ENCODE measurements around the gene UBXN4. TPM values are rescaled to one million over a fixed set of nuclear protein-coding genes. Genes with fewer than 3 reads are reported as not detected.

UBXN4 gene
- total RNA-seq, 1 experiment from 2014 or later = 123 TPM

DNA sequence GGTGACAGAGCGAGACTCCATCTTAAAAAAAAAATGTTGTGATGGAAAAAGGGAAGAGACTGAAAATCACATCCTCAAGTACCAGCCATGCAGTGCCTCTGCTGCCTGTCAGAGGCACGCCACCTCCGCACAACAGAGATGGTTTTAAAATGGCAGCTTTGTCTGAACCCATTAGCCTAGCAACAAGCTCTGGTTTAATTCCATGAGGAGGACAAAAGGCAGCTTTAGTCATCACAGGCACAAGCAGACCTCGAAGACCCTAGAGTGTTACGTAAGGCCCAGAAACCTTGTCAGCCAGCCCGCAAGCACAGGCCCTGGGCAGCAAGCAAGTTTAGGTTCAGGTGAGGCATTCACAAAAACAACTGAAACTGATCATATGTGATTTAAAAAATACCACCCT is 84.9 kb downstream of the UBXN4 start:
- no TSS peak for BruUV-seq (replicated peaks)
- CTCF ChIA-PET = no interaction called here
- no peak for DNase-seq (ENCODE audit: low spot score)
- Histone ChIP-seq H3K36me3 (ENCODE audit: insufficient read depth, low read length, poor library complexity, severe bottlenecking) (no peaks in the 10 kb centered on the region), H3K9me3 (ENCODE audit: low read depth, low read length, poor library complexity, severe bottlenecking) (no peaks in the 10 kb centered on the region), H3K4me3 (ENCODE audit: low read depth, low read length, poor library complexity, severe bottlenecking) (no peak overlapping the region), H3K27me3 (replicated peaks; ENCODE audit: insufficient read depth, low read depth, low read length, poor library complexity) (no peaks in the 10 kb centered on the region), H3K27ac (ENCODE audit: low read depth, low read length, poor library complexity, severe bottlenecking) (no peak overlapping the region), H3K4me1 (ENCODE audit: insufficient read depth, low read length, poor library complexity, severe bottlenecking) (peaks cover 4% of the 10 kb centered on the region)
- TF ChIP-seq, protein P1, sequence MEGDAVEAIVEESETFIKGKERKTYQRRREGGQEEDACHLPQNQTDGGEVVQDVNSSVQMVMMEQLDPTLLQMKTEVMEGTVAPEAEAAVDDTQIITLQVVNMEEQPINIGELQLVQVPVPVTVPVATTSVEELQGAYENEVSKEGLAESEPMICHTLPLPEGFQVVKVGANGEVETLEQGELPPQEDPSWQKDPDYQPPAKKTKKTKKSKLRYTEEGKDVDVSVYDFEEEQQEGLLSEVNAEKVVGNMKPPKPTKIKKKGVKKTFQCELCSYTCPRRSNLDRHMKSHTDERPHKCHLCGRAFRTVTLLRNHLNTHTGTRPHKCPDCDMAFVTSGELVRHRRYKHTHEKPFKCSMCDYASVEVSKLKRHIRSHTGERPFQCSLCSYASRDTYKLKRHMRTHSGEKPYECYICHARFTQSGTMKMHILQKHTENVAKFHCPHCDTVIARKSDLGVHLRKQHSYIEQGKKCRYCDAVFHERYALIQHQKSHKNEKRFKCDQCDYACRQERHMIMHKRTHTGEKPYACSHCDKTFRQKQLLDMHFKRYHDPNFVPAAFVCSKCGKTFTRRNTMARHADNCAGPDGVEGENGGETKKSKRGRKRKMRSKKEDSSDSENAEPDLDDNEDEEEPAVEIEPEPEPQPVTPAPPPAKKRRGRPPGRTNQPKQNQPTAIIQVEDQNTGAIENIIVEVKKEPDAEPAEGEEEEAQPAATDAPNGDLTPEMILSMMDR (conservative IDR thresholded peaks at IDR 0.05; ENCODE audit: low read depth, low read length) = no peak
- no peak for TF ChIP-seq EZH2 (IDR thresholded peaks at IDR 0.05; ENCODE audit: borderline replicate concordance, low read depth, low read length, poor library complexity, severe bottlenecking)
- intact Hi-C loops (cut with micrococcal nuclease; ENCODE audit: unreplicated experiment) = no loop called here
- POLR2A ChIA-PET (ENCODE audit: low non-redundant PET) = no interaction called here

DNA sequence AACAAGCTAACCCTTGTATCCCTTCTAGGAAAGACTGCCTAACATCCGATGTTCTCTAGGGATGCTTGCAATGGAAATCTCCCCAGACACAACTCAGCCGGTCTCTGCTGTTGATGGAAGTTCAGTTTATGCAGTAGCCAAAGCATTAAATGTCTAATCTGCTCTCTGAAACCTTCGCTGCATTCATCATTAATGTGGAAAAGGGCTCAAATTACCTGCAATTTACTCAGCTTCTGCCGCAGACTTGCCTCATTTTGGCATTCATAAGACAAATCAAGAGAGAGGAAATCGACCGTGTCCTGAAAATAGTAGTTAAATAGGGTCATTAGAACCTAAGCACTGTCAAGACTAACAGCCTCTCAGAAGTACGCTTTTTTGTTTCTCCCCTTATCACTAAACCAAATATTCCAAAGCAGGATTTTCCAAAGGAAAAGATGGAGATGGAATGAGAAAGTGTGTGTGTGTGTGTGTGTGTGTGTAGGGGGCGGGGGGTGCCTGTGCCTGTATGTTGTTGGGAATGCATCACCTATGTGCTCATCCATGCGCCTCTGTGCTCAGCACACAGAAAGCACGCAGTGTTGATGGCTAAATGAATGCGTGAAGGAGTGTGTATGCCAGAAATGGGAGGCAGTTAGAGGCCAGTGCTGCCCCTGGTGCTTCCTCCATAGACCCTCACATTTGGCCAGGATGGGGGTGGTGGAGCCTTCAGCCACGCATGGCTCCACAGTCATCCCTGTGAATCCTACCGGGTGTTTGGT is 87.9 kb downstream of the UBXN4 start:
- ChIA-PET CTCF (interaction anchor here (0.6 kb wide), 1 partner anchor 11 kb away, joined by 4 read pairs; no protein-coding TSS in a partner anchor), POLR2A (ENCODE audit: low non-redundant PET) (no interaction called here)
- Histone ChIP-seq H3K27ac (ENCODE audit: low read depth, low read length, poor library complexity, severe bottlenecking) (no peak overlapping the region), H3K27me3 (replicated peaks; ENCODE audit: insufficient read depth, low read depth, low read length, poor library complexity) (no peaks in the 10 kb centered on the region), H3K4me1 (ENCODE audit: insufficient read depth, low read length, poor library complexity, severe bottlenecking) (peaks cover 4% of the 10 kb centered on the region), H3K9me3 (ENCODE audit: low read depth, low read length, poor library complexity, severe bottlenecking) (no peaks in the 10 kb centered on the region), H3K4me3 (ENCODE audit: low read depth, low read length, poor library complexity, severe bottlenecking) (no peak overlapping the region), H3K36me3 (ENCODE audit: insufficient read depth, low read length, poor library complexity, severe bottlenecking) (no peaks in the 10 kb centered on the region)
- BruUV-seq (replicated peaks) = no TSS peak
- intact Hi-C loops (cut with micrococcal nuclease; ENCODE audit: unreplicated experiment) = no loop called here
- TF ChIP-seq, protein P1 (conservative IDR thresholded peaks at IDR 0.05; ENCODE audit: low read depth, low read length) = no peak
- TF ChIP-seq EZH2 (IDR thresholded peaks at IDR 0.05; ENCODE audit: borderline replicate concordance, low read depth, low read length, poor library complexity, severe bottlenecking) = no peak
- peak; percentile 54 for DNase-seq (ENCODE audit: low spot score)

DNA sequence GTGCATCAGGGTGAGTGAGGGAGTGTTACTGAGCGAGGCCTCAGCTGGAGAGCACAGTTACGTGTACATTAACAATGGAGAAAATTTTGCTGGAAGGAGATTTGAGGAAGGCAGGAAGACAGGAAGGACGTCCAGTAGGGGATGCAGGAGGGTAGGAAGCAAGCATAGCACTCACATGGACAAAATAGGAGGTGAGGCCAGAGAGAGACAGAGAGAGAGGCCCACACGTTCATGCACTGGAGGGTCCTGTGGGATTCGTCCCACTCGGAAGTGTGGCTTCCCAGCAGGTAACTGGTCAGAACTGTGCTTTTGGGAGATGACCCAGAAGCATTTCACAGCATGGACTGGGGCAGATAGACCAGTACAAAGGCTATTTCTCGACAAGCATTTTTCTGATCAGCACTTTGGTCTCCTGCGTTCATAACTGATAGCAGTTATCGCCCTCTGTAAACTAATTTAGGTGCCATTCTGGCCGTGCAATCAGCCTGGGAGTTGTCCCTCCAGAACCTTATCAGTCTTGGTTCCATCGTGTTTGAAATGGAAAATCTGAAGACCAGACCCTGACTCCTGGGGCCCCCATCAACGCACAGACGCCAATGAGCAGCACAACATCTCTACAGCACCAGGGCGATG is 89.6 kb downstream of the UBXN4 start:
- intact Hi-C loops (cut with micrococcal nuclease; ENCODE audit: unreplicated experiment) = no loop called here
- ChIA-PET CTCF (no interaction called here), POLR2A (ENCODE audit: low non-redundant PET) (no interaction called here)
- Histone ChIP-seq H3K27ac (ENCODE audit: low read depth, low read length, poor library complexity, severe bottlenecking) (no peak overlapping the region), H3K27me3 (replicated peaks; ENCODE audit: insufficient read depth, low read depth, low read length, poor library complexity) (no peaks in the 10 kb centered on the region), H3K9me3 (ENCODE audit: low read depth, low read length, poor library complexity, severe bottlenecking) (no peaks in the 10 kb centered on the region), H3K4me1 (ENCODE audit: insufficient read depth, low read length, poor library complexity, severe bottlenecking) (peaks cover 4% of the 10 kb centered on the region), H3K36me3 (ENCODE audit: insufficient read depth, low read length, poor library complexity, severe bottlenecking) (no peaks in the 10 kb centered on the region), H3K4me3 (ENCODE audit: low read depth, low read length, poor library complexity, severe bottlenecking) (no peak overlapping the region)
- TF ChIP-seq, protein P1 (conservative IDR thresholded peaks at IDR 0.05; ENCODE audit: low read depth, low read length) = no peak
- TF ChIP-seq EZH2 (IDR thresholded peaks at IDR 0.05; ENCODE audit: borderline replicate concordance, low read depth, low read length, poor library complexity, severe bottlenecking) = no peak
- DNase-seq (ENCODE audit: low spot score) = no peak
- no TSS peak for BruUV-seq (replicated peaks)
